Gastroesophageal sphincter (tissue), 3 donors: ENCODE results near the gene RNF4.
"Not testable (repeated sequence)": the region's sequence is repeated elsewhere in the genome, so short reads cannot be mapped to it uniquely, and the experiment has no call there.

Experiments used
- CTCF ChIP-seq, 4 experiments: fragments of 200-600 bp in 2 of 4; fragments of 450-650 bp in 2 of 4; sonication (generic) in 1 of 4; IDR thresholded peaks; one replicate each; pipeline ENCODE4 v1.5.1; 2017 to 2019; ENCODE audit warnings: antibody characterized with exemption in 4 of 4, mild to moderate bottlenecking in 2 of 4, moderate library complexity in 2 of 4
- EP300 ChIP-seq: sonication (generic); formaldehyde crosslinking; IDR thresholded peaks from one replicate; pipeline ENCODE4 v1.6.1; 2017; ENCODE audit warnings: antibody characterized with exemption, mild to moderate bottlenecking
- POLR2A ChIP-seq, 2 donors: fragments of 450-650 bp; IDR thresholded peaks; one replicate each; pipeline ENCODE4 v1.6.1; 2017; ENCODE audit warnings: antibody characterized with exemption in 2 of 2, mild to moderate bottlenecking in 2 of 2, moderate library complexity in 1 of 2
- POLR2AphosphoS5 ChIP-seq: sonication (generic); formaldehyde crosslinking; IDR thresholded peaks from one replicate; pipeline ENCODE4 v1.6.1; 2017; ENCODE audit warnings: antibody characterized with exemption

- TF ChIP-seq CTCF (IDR thresholded peaks at IDR 0.05); POLR2AphosphoS5; EP300; POLR2A (IDR thresholded peaks at IDR 0.05): not testable (repeated sequence)
These were observed 46.0 kb downstream of the RNF4 start for GRCh38 chr4:2514944-2515343.
